Endothelial cell of umbilical vein (primary cell): ENCODE measurements around the gene PTK6. TPM values are rescaled to one million over a fixed set of nuclear protein-coding genes. Genes with fewer than 3 reads are reported as not detected.

Experiments
- BruUV-seq: library from RNA; stranded (reverse); fragments of 400-500 nt; replicated peaks from 2 replicates; lab custom pipeline; 2021; lab: Mats Ljungman, UMichigan
- CTCF ChIA-PET: fragments of 300-600, 350-600 bp; sonication (Branson Sonifier 250); formaldehyde crosslinking; loops from one replicate; lab custom pipeline; 2021; ENCODE audit warnings: antibody characterized with exemption, inconsistent platforms; lab: Charles Lee
- POLR2A ChIA-PET: fragments of 300-600, 350-600 bp; sonication (Branson Sonifier 250); formaldehyde crosslinking; loops from one replicate; lab custom pipeline; 2021; ENCODE audit warnings: antibody characterized with exemption, inconsistent platforms; lab: Charles Lee
- DNase-seq: peaks from one replicate; pipeline ENCODE4 v3.0.0-alpha.2; 2011; ENCODE audit warnings: low read depth, low spot score
- FAIRE-seq: peaks from 2 replicates; lab custom pipeline; 2011; peaks lifted over from hg19 to GRCh38; lab: Jason Lieb, UNC
- H2AFZ ChIP-seq: 2 replicates; pipeline ENCODE4 v1.6.0; 2012; ENCODE audit warnings: low read depth, low read length, control low read depth, inconsistent platforms
- H3K27ac ChIP-seq: 2 replicates; pipeline ENCODE4 v1.5.1; 2011; ENCODE audit warnings: low read depth, mild to moderate bottlenecking, control low read depth, low read length, moderate library complexity; ENCODE audit not compliant: insufficient read depth
- H3K27me3 ChIP-seq, 2 experiments: 2 replicates each; pipeline versions ENCODE4 v1.6.0 to v1.6.1; 2011; ENCODE audit warnings: low read length in 2 of 2, mixed read lengths in 1 of 2; ENCODE audit not compliant: control insufficient read depth in 2 of 2, insufficient read depth in 2 of 2
- H3K36me3 ChIP-seq, 2 experiments: 2 replicates in 1 of 2; 3 replicates in 1 of 2; pipeline ENCODE4 v1.5.1; 2011; ENCODE audit warnings: low read length in 2 of 2, mild to moderate bottlenecking in 1 of 2, moderate library complexity in 1 of 2; ENCODE audit not compliant: control insufficient read depth in 2 of 2, insufficient read depth in 2 of 2; ENCODE audit errors: extremely low read depth in 1 of 2
- H3K4me1 ChIP-seq: 3 replicates; pipeline ENCODE4 v1.5.1; 2011; ENCODE audit warnings: mild to moderate bottlenecking, low read length; ENCODE audit not compliant: control insufficient read depth, insufficient read depth; ENCODE audit errors: extremely low read depth
- H3K4me2 ChIP-seq: 2 replicates; pipeline ENCODE4 v1.6.1; 2011; ENCODE audit warnings: low read length, control low read depth, mixed read lengths; ENCODE audit not compliant: insufficient read depth
- H3K4me3 ChIP-seq, 3 experiments: fragments of 200-600 bp in 1 of 3; sonication (generic), shearing (Covaris generic) in 1 of 3; replicated peaks in 1 of 3; 2 replicates each; pipeline ENCODE4 v1.5.1; 2011 to 2016; ENCODE audit warnings: control low read depth in 3 of 3, low read length in 3 of 3, mild to moderate bottlenecking in 2 of 3, inconsistent platforms in 1 of 3, low read depth in 1 of 3, moderate library complexity in 1 of 3; ENCODE audit not compliant: insufficient read depth in 1 of 3
- H3K79me2 ChIP-seq: 2 replicates; pipeline ENCODE4 v1.6.0; 2012; ENCODE audit warnings: low read length, inconsistent platforms; ENCODE audit not compliant: control insufficient read depth, insufficient read depth
- H3K9ac ChIP-seq: replicated peaks from 2 replicates; pipeline ENCODE3; 2011; ENCODE audit warnings: low read length, control low read depth; ENCODE audit not compliant: insufficient read depth; ENCODE audit errors: extremely low read depth
- H3K9me1 ChIP-seq: replicated peaks from 3 replicates; pipeline ENCODE4 v1.6.0; 2011; ENCODE audit warnings: mild to moderate bottlenecking, low read length; ENCODE audit not compliant: control insufficient read depth, insufficient read depth; ENCODE audit errors: extremely low read depth
- H3K9me3 ChIP-seq: replicated peaks from 2 replicates; pipeline ENCODE4 v1.5.1; 2012; ENCODE audit warnings: low read length, inconsistent platforms; ENCODE audit not compliant: control insufficient read depth, insufficient read depth
- H4K20me1 ChIP-seq: replicated peaks from 2 replicates; pipeline ENCODE3; 2011; ENCODE audit warnings: mild to moderate bottlenecking, low read length; ENCODE audit not compliant: control insufficient read depth, insufficient read depth; ENCODE audit errors: extremely low read depth
- EZH2 ChIP-seq: IDR thresholded peaks from 2 replicates; pipeline ENCODE4 v1.6.1; 2012; ENCODE audit warnings: borderline replicate concordance, low read depth, mild to moderate bottlenecking, moderate library complexity, low read length, inconsistent platforms; ENCODE audit not compliant: severe bottlenecking
- GATA2 ChIP-seq: IDR thresholded peaks from 2 replicates; pipeline ENCODE4 v1.7.0; 2011; ENCODE audit warnings: low read depth, mild to moderate bottlenecking, moderate library complexity, mixed read lengths, low read length; ENCODE audit not compliant: insufficient read length, insufficient read depth
- MAX ChIP-seq: IDR thresholded peaks from 2 replicates; pipeline ENCODE4 v1.6.1; 2011; ENCODE audit not compliant: insufficient read depth, insufficient read length
- POLR2A ChIP-seq: IDR thresholded peaks from 2 replicates; pipeline ENCODE4 v1.6.1; 2012; ENCODE audit warnings: low read depth, mild to moderate bottlenecking, control low read depth, low read length
- POLR2AphosphoS5 ChIP-seq: IDR thresholded peaks from 2 replicates; pipeline ENCODE4 v1.6.1; 2012; ENCODE audit warnings: low read depth, mild to moderate bottlenecking, control low read depth, low read length, moderate library complexity; ENCODE audit not compliant: insufficient read depth
- dilution Hi-C: fragments of 300-500 bp; cut with MboI; formaldehyde crosslinking; loops from one replicate; pipeline ENCODE4 v1.15.0; 2019; ENCODE audit warnings: low sequenced_read_pairs; ENCODE audit not compliant: extremely low pct_ligation_motif_present
- intact Hi-C: fragments of 100-400 bp; cut with micrococcal nuclease; formaldehyde crosslinking; loops from one replicate; pipeline ENCODE4 v1.10.0; 2022
- polyA plus RNA-seq, 4 experiments: library from polyadenylated mRNA; depleted of rRNA in 3 of 4; stranded (reverse) in 3 of 4; unstranded in 1 of 4; fragments of >200 nt; gene quantifications; 2 replicates each; pipeline versions ENCODE4 v1.2.1 to v1.2.3, GENCODE V29; 2011 to 2012; ENCODE audit warnings: missing spikeins in 1 of 4
- total RNA-seq: library from RNA; stranded (reverse); gene quantifications from 2 replicates; pipeline ENCODE4 v1.2.3, GENCODE V29; 2021
- TF ChIP-seq, protein P1 (sequence below), 2 donors: IDR thresholded peaks; 1 replicate in 1 of 2; 2 replicates in 1 of 2; pipeline ENCODE4 v1.5.1; 2011; ENCODE audit warnings: low read length in 2 of 2, mild to moderate bottlenecking in 2 of 2, moderate library complexity in 2 of 2, control low read depth in 1 of 2, inconsistent platforms in 1 of 2, low read depth in 1 of 2; ENCODE audit not compliant: insufficient read depth in 1 of 2; ENCODE audit errors: extremely low read depth in 1 of 2

PTK6 gene
- total and polyA plus RNA-seq, 2 donors (not counting 3 experiments of a cell fraction or from before 2014, with no cell fraction given), result 0.18 TPM; not detected in 1

DNA sequence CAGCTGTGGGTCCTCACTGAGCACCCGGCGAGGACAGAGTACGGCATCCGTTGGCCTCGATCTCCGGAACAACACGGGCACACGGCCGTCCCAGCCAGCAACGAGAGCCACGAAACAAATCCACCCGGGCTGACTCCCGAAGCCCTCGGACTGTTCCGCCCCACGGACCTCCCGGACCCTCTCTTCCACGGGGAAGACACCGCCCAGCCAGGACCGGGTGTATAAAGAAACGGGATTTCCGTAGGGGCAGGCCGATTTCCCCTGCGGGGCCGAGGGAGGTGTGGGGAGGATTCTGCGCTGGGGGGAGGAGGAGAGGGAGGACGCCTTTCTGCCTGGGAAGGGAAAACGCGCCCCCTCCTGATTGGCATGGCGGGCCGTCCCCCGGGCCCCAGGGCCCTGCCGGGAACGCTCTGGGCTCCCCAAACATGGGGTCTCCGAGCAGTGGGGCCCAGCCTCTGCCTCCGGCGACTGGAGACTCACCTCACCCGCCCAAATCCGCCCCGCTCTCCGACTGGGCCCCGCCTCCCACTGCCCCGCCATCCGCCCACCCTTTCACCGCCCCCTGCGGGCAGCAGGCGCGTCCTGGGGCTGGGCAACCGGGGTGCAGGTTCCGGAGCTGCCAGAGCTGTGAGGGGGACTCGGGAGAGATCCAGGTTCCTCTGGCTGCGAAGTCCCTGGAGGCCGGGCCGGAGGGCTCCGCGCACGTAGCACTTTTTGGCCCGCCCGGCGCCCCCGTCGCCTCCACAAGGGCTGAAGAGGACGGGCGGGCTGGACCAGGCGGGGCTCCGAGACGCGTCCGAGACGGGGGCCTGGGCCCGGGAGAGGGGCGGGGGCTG is 17.3 kb downstream of the PTK6 start:
- TF ChIP-seq GATA2 (no peak), POLR2A (peak; percentile 26), EZH2 (no peak), POLR2AphosphoS5 (no peak), MAX (no peak)
- TF ChIP-seq, protein P1, sequence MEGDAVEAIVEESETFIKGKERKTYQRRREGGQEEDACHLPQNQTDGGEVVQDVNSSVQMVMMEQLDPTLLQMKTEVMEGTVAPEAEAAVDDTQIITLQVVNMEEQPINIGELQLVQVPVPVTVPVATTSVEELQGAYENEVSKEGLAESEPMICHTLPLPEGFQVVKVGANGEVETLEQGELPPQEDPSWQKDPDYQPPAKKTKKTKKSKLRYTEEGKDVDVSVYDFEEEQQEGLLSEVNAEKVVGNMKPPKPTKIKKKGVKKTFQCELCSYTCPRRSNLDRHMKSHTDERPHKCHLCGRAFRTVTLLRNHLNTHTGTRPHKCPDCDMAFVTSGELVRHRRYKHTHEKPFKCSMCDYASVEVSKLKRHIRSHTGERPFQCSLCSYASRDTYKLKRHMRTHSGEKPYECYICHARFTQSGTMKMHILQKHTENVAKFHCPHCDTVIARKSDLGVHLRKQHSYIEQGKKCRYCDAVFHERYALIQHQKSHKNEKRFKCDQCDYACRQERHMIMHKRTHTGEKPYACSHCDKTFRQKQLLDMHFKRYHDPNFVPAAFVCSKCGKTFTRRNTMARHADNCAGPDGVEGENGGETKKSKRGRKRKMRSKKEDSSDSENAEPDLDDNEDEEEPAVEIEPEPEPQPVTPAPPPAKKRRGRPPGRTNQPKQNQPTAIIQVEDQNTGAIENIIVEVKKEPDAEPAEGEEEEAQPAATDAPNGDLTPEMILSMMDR (IDR thresholded peaks at IDR 0.05; ENCODE audit: extremely low read depth in 1 of 2, insufficient read depth in 1 of 2, low read depth in 1 of 2, low read length in 2 of 2), result no peak
- Histone ChIP-seq H2AFZ (peak overlapping the region; percentile 86), H4K20me1 (no peaks in the 10 kb centered on the region), H3K9me3 (no peaks in the 10 kb centered on the region), H3K9me1 (no peaks in the 10 kb centered on the region), H3K4me2 (peak overlapping the region; percentile 28), H3K27me3 (no peaks in the 10 kb centered on the region), H3K4me3 (peak overlapping the region; percentile 51 to 60 (median 53)), H3K4me1 (peaks cover 12% of the 10 kb centered on the region), H3K36me3 (peaks cover 0 to 2% of the 10 kb centered on the region in 2 experiments), H3K79me2 (peaks cover 16% of the 10 kb centered on the region), H3K27ac (peak overlapping the region; percentile 5), H3K9ac (peak overlapping the region; percentile 81)
- CTCF ChIA-PET, result interaction anchor here (0.7 to 2.5 kb wide), 6 partner anchors 10 to 209 kb away, joined by 3 to 28 read pairs (median 4); partner anchors contain the start of gene PTK6
- no TSS peak for BruUV-seq
- FAIRE-seq (peak; percentile 67), DNase-seq (peak; percentile 64)
- intact Hi-C loops (loop anchor here (1.0 to 10.0 kb wide), 3 partner anchors 24 to 422 kb away; no protein-coding TSS in a partner anchor), dilution Hi-C loops (no loop called here)
- POLR2A ChIA-PET, result interaction anchor here (0.6 to 2.0 kb wide), 6 partner anchors 10 to 169 kb away, joined by 3 to 9 read pairs (median 3); partner anchors contain the start of gene RTEL1
